HK-2 (cell line): Measurements from ENCODE around the gene PLD6.
"Not testable (repeated sequence)": the region's sequence is repeated elsewhere in the genome, so short reads cannot be mapped to it uniquely, and the experiment has no call there.

ENCODE experiments used
- DNase-seq: peaks from one replicate; pipeline ENCODE4 v3.0.0-alpha.2; 2018; ENCODE audit not compliant: unreplicated experiment

PLD6 gene

DNA sequence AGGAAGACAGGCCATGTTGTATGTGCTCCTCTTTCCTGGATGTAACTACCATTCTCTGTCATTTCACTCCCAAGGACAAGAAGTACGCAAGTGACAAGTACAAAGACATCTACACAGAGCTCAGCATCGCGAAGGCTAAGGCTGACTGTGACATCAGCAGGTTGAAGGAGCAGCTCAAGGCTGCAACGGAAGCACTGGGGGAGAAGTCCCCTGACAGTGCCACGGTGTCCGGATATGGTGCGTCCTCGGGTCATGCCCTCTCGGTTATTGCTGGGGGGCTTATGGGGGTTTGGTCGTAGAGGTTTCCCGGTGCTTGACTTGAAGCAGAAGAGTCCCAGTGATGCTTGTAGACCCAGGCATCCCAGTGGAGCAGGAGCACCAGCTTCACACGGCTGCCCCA, 29.0 kb downstream of the PLD6 start:
- DNase-seq = no peak

DNA sequence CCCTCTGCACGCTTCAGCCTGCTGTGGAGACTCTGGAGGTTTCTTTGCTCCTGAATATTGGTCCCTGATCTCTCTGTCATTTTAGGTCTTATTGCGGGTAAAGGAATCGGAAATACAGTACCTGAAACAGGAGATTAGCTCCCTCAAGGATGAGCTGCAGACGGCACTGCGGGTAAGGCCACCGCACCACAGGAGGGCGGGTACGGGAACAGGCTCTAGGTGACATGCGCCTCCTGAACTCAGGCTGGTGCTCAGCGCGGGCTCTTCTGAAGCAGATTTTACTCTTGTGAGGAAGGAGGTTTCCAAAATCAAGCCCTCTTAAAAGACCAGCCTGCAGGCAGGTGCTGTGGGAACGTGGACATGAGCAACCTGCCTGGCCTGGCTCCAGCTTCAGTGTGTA, 29.8 kb downstream of the PLD6 start:
- no peak for DNase-seq

DNA sequence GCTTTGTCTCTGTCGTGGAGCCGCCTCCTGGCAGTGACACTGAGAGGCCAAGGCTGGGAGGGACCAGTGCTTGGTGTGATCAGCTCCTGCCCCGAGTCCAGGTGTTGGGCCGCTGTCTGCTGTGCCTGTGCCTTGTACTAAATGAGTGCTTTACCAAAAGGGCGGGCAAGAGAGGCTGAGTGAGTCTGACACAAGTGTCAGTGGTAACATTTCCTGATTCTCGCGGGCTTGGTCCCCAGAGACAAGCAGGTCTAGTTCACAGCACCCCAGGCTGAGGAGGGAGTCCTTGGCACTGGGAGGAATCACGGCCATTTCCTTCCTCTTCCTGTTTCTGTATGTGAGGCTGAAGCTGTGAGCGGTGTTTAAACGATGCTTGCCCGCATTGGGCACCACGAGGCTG, 30.2 kb downstream of the PLD6 start:
- DNase-seq = no peak

DNA sequence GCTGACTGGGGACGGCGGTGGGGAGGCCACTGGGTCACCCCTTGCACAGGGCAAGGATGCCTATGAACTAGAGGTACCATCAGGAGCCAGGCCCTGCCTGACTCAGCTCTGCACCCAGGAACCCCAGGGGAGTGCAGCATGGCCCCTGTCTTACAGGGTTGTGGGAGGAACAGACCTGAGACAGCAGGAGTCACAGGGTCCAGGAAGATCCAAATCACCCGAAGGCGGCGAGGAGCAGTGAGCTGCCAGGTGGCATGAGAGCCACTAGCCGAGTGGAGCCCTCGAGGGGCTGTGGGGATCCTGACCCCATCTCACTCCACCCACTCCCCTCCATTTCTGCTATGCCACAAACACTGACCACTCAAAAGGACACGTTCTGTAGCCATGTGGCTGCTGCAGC, 30.8 kb downstream of the PLD6 start:
- DNase-seq = no peak

DNA sequence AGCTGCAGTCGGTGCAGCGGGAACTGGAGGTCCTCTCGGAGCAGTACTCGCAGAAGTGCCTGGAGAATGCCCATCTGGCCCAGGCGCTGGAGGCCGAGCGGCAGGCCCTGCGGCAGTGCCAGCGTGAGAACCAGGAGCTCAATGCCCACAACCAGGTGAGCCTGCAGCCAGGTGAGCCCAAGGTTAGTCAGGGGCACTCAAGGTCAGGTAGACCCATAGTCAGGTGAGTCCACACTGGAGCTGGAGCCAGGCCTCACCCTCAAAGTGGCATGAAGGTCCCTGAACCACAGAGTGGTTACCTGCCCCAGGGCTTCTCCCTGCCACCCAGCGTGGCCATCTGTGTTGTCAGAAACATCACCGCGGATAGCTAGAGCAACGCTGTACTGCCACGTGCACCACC, 32.2 kb downstream of the PLD6 start:
- no peak for DNase-seq

DNA sequence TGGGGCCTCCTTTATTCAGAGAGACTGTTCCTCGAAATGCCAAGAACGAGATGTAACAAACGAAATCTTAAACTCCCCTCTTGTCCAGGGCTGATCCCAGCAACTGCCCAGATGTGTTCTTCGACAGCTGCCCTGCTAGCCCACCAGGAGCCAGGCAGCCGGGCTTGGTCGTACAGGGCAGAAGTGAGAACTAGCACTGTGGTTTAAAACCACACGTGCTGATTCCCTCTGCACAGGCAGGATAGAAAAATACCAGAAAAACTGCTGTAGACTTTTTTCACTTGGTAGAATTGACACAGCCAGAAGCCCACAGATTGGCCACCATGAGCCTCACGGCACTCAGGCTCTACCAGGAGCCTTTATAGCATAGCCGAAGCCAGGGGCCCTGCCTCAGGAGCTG, 33.1 kb downstream of the PLD6 start:
- DNase-seq = no peak

DNA sequence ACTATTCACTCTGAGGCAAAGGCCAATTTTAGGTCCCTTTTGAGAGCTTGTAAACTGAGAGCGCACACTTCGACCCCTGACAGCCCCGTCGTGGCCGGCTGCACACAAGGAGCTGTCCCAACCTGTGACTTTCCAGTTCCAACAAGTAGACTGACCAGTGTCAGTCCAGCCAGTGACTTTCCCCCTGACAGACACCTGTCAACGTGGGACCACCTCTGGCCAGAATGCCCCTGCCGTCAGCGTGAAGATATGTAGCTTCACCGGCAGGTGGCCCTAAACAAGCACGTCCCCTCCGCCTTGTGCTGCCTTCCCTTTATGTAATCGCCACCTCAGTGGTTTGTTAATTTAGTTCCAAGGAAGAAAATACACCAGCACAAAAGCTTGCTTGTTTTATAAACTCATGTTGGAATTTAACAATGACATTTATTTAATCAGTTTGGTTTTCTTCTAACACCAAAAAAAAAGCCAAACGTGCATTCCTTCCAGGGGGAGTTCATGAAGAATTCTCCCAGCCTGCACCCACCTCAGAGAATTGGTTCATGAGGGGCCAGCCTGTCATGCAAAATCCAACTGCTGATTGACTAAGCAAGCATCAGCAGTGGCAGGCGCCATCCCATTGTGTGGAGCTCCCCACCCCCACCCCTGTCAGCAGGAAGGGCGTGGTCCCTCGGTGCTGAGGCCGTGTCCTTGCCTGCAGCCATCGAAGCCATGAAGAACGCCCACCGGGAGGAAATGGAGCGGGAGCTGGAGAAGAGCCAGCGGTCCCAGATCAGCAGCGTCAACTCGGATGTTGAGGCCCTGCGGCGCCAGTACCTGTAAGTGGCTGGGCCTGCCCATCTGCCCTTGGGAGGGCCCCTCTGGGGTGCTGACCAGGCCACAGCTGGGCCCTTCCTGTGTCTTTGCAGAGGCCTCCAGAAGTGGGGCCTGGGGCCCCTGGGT, 33.9 kb downstream of the PLD6 start:
- no peak for DNase-seq

DNA sequence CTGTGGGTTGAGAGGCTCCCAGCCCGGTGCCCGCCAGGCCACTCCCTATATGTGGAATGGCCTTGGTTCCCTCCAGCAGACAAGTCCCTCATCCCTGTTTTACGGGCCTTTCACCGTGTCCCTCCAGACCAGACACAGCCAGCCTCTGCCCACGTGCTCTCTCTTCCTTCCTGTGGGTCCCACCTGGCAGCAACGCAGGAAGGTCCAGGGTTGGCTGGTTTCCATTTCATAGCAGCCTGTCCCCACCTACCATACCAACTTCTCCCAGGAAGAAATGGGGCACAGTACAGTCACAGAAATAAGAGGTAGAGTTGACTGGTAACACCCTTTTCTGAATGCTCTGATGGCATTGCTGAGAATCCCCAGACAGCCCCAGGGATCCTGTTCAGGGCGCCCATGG, 34.9 kb downstream of the PLD6 start:
- no peak for DNase-seq

DNA sequence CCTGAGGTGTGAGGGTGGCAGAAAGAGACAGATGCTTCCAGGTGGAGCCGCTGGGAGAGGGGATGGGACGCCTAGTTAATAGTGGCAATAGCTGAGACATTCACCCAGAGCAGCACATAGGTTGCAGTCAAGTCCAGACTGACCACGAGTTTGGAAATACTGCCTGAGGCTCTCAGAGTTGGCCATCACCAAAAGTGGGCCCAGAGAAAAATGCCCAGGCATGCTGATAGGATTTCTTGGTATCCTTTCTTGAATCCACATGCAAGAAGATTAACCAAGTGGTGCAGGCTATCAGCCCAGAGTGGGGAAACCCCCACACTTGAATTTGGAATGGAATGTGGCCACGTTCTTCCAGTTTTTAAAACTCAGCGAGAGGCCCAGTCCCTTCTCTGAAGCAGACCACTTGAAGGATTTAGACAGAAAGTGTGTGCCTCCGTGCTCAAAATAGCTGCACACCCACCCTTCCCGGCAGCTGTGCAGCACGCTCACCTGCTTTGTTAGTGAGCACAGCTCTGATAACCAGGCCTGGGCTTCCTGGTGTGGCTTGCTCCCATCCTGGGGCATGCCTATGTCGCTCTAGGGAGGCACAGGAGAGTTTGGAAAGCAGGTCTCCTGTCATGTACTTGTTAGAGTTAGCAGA, 35.7 kb downstream of the PLD6 start:
- no peak for DNase-seq

DNA sequence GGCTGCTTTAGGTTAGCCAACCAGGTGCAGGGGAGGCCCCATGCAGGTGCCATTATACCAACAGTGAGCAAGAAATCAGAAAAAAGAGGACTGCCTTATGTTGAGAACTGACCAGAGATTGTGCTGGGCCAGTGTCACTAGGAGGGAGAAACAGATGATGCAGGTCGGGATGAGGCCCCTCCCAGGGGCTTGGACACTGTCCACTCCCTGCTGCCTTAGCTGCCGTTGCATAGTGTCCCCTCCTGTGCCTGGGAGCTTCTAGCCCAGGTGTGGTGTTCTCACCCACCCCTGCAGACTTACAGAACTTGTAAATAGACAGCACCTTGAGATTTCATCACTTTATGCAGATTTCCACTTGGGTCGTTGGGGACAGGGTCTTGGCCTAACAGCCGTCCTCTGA, 36.7 kb downstream of the PLD6 start:
- no peak for DNase-seq

DNA sequence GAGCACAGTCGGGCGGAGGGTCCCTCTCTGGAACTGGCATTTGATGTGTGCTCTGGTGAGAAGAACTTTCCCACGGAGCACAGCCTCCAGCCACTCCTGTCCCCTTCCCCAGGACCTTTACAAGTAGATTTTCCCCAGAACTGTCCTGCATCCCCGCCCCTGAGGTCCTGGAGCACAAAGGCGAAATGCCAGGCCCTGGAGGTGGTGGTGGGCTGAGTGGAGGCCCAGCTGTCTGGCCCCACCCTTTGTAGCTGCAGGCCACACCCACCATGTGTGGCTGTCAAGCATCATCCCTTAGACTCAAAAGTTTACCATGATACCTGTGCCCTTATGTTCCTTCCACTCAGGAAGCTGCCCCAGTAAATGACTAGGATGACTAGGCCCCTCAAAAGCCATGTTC, 37.7 kb downstream of the PLD6 start:
- DNase-seq = no peak

DNA sequence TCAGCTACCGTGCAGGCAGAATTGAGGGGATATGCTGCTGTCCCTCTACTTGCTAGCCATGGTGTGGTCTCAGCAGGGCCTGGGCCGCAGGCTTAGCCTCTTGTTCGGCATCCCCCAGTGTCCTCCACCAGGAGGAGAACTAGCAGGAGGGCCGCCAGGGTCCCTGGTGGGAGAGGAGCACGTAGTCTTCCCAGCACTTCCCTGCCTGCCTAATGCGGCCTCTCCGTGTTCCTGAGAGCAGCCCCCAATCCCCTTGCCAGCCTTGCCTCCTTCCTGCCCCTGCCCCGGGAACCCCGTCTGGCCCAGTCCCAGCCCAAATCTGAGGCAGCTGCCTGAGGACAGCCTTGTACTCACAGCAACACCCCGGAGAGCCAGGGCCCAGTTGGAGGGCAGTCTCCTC, 38.1 kb downstream of the PLD6 start:
- no peak for DNase-seq

DNA sequence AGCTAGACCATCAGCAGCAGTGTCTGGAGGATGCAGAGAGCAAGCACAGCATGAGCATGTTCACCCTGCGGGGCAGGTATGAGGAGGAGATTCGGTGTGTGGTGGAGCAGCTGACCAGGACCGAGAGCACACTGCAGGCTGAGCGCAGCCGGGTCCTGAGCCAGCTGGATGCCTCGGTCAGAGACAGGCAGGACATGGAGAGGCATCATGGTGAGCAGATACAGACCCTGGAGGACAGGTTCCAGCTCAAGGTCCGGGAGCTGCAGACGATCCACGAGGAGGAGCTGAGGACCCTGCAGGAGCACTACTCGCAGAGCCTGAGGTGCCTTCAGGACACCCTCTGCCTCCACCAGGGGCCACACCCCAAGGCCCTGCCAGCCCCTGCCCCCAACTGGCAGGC, 38.8 kb downstream of the PLD6 start:
- no peak for DNase-seq

DNA sequence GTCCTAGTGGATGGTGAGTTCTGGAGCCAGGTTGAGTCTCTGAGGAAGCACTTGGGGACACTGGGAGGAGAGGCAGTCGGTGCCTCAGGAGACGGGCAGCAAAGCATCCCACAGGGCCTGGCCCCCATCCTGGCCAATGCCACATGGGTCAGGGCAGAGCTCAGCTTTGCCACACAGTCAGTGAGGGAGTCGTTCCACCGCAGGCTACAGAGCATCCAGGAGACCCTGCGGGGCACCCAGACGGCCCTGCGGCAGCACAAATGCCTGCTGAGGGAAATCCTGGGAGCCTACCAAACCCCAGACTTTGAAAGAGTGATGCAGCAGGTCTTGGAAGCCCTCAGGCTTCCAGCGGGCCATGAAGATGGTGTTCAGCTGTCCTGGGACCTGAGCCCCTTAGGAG, 39.7 kb downstream of the PLD6 start:
- no peak for DNase-seq

DNA sequence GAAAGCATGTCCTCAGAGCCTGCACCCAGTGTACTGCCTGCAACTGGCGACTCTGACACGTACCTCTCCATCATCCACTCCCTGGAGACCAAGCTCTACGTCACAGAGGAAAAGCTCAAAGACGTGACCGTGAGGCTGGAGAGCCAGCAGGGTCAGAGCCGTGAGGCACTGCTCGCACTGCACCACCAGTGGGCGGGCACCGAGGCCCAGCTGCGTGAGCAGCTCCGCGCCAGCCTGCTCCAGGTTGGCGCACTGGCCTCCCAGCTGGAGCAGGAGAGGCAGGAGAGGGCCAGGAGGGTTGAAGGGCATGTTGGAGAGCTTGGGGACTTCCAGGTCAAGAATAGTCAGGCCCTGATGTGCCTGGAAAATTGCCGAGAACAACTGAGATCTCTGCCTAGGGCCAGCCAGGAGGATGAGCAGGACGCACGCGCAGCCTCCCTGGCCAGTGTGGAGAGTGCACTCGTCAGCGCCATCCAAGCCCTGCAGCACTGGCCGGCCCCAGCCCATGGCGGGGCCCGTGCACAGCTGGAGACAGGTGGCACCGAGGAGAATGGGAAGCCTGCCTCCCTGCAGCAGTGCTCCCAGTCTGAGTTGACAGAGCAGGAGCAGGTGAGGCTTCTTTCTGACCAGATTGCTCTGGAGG, 40.3 kb downstream of the PLD6 start:
- DNase-seq = no peak

DNA sequence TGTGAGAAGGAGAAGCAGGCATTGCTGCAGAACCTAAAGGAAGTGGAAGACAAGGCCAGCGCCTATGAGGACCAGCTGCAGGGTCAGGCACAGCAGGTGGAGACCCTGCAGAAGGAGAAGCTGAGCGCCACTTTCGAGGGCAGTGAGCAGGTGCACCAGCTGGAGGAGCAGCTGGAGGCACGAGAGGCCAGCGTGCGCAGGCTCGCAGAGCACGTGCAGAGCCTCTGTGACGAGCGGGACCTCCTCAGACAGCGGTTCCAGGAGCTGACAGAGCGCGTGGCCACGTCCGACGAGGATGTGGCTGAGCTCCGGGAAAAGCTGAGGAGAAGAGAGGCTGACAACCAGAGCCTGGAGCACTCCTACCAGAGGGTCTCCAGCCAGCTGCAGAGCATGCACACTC, 41.5 kb downstream of the PLD6 start:
- no peak for DNase-seq

DNA sequence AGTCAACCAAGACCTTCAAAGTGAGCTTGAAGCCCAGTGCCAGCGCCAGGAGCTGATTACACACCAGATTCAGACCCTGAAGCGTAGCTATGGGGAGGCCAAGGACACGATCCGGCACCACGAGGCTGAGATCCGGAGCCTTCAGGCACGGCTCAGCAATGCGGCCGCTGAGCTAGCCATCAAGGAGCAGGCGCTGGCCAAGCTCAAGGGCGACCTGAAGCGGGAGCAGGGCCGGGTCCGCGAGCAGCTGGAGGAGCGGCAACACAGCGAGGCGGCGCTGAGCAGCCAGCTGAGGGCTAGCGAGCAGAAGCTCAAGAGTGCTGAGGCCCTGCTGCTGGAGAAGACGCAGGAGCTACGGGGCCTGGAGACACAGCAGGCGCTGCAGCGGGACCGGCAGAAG, 42.0 kb downstream of the PLD6 start:
- no peak for DNase-seq

DNA sequence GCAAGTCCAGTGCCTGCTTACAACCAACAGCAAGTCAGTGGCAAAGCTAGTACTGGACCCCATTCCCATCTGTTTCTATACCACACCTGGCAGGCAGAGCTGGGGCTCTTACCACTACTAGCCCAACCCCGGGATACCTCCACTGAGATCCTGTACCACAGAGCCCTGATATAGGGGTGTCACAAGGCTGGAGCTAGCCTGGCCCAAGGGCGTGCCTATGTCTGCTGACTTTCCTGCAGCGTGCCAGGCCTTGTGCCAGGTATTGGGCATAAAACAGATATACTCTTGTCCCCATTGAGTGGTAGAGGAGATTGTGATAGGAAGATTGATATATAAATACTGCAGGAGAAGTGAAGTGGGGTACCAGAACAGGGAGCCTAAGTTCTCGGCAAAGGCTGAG, 44.4 kb downstream of the PLD6 start:
- DNase-seq = no peak

DNA sequence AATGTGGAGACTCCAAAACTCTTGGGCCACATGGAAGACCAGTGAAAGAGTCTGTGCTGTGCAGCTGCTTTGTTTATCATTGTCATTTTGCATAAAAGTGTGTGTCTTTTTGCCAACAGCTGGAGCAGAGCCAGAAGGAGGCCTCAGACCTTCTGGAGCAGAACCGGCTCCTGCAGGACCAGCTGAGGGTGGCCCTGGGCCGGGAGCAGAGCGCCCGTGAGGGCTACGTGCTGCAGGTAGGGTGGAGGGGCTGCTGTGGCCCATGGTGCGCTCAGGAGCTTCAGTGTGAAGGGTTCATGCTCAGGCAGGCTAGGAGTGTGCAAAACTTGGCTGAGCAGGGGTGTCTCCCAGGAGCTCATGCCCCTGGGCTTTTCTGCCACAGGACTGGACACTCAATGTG, 45.0 kb downstream of the PLD6 start:
- no peak for DNase-seq

DNA sequence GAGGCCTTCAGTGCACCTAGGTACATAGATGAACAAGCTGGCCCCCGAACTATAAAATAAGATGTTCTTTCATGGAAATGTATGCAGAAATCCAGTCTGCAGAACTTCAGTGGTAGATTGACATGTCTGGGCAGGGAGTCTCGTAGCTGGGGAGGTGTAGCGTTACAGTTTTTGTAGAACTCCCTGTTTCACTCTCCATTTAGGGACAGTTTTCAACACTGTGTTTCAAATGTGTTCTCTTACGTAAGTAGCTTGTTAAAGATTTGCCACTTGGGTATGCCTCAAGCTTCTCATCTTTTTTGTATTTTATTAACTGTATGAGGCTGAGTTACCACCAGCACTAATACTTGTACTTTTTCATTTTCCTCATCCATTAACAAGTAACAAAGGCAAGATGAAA, 46.6 kb downstream of the PLD6 start:
- DNase-seq = no peak

DNA sequence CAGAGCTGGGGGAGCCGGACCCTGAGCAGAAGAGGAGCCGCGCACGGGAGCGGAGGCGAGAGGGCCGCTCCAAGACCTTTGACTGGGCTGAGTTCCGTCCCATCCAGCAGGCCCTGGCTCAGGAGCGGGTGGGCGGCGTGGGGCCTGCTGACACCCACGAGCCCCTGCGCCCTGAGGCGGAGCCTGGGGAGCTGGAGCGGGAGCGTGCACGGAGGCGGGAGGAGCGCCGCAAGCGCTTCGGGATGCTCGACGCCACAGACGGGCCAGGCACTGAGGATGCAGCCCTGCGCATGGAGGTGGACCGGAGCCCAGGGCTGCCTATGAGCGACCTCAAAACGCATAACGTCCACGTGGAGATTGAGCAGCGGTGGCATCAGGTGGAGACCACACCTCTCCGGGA, 47.6 kb downstream of the PLD6 start:
- DNase-seq = not testable (repeated sequence)

DNA sequence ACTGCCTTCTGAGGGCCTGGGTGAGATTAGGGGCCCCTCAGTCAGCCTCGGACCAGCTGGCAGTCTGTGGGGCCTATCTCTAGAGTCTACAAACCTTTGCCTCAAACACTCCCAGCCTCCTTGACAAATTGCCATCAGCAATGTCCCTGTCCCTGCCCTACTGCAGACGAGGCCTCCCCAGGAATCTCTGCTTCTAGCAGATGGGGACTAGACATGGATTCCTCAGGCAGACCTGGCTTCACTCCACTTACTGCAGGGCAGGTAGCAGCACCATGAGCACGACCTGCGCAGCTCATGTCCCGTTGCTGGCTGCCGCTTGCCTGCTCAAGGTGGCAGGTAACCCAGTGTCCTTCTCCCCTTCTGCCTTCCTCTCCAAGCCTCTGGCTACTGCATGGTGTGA, 49.1 kb downstream of the PLD6 start:
- no peak for DNase-seq

DNA sequence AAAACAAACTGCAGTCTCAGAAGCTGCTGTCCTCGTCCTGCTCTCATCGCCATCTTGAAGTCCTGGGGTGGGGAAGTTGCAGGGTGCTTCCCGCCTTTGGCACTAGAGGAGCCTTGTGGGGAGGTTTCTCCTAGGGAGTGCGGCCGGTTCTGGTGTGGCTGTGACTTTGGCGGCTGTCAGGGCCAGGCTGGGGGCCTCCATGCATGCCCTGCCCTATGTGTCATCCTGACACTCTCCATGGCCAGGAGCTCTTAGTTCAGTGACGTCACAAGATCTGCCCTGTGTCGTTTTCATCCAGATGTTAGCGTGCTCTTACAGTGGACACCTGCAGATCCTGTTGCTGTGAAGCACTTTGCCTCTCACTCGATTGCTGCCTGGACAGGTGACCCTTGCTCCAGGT, 49.6 kb downstream of the PLD6 start:
- DNase-seq = peak; percentile 17
